Neural crest cell (in vitro differentiated cells): ENCODE measurements around the gene TMEM31. TPM values are rescaled to one million over a fixed set of nuclear protein-coding genes. Genes with fewer than 3 reads are reported as not detected.

Source experiments
- DNase-seq: peaks from one replicate; pipeline ENCODE4 v3.0.0; 2021; ENCODE audit warnings: low read depth, mixed read lengths, low spot score
- H3K27ac Mint-ChIP-seq: one replicate; pipeline ENCODE4 v1.8.0; 2021; ENCODE audit warnings: mild to moderate bottlenecking, mixed read lengths; ENCODE audit not compliant: unreplicated experiment
- H3K27me3 Mint-ChIP-seq: 2 replicates; pipeline ENCODE4 v1.8.0; 2021; ENCODE audit warnings: low read depth, mild to moderate bottlenecking, mixed read lengths
- H3K36me3 Mint-ChIP-seq: 2 replicates; pipeline ENCODE4 v1.8.0; 2021; ENCODE audit warnings: low read depth, mild to moderate bottlenecking, mixed read lengths
- H3K4me1 Mint-ChIP-seq: 2 replicates; pipeline ENCODE4 v1.8.0; 2021; ENCODE audit warnings: mixed read lengths
- H3K4me3 Mint-ChIP-seq: one replicate; pipeline ENCODE4 v1.8.0; 2021; ENCODE audit warnings: mild to moderate bottlenecking, mixed read lengths
- H3K9me3 Mint-ChIP-seq: 2 replicates; pipeline ENCODE4 v1.8.0; 2021; ENCODE audit warnings: mixed read lengths
- total RNA-seq: library from RNA; stranded (reverse); gene quantifications from 2 replicates; pipeline ENCODE4 v1.2.1, GENCODE V29; 2021
- TF ChIP-seq, protein P1 (sequence below): fragments of 200-600 bp; sonication (generic); conservative IDR thresholded peaks from 2 replicates; pipeline ENCODE4 v1.5.0; 2021; ENCODE audit warnings: antibody characterized with exemption, mild to moderate bottlenecking

TMEM31 gene
- total RNA-seq, 1 donor from 2014 or later: 2.0 TPM

DNA sequence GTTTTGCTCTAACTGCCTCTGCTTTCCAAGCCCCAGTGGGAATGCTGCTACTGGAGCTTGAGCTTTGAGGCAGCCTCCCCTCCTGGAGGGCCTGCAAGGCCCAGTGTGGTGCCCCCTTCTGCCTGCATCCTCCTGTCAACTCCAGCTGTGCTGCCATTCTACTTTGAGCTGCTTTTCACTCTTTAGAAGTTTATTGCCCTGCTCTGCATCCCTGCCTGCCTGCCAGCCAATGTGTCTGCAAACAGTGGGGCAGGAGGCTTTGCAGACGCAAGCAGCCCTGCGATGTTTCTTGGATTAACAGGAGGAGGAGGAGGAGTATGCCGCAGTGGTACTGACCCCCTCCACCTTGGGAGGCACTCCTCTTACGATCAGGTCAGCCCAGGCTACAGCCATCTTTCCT is 16.4 kb downstream of the TMEM31 start:
- no peaks in the 10 kb centered on the region for H3K9me3 Mint-ChIP-seq
- DNase-seq: no peak
- H3K27me3 Mint-ChIP-seq: peaks cover 3% of the 10 kb centered on the region
- peak overlapping the region; percentile 71 for H3K27ac Mint-ChIP-seq
- no peak overlapping the region for H3K4me3 Mint-ChIP-seq
- TF ChIP-seq, protein P1, sequence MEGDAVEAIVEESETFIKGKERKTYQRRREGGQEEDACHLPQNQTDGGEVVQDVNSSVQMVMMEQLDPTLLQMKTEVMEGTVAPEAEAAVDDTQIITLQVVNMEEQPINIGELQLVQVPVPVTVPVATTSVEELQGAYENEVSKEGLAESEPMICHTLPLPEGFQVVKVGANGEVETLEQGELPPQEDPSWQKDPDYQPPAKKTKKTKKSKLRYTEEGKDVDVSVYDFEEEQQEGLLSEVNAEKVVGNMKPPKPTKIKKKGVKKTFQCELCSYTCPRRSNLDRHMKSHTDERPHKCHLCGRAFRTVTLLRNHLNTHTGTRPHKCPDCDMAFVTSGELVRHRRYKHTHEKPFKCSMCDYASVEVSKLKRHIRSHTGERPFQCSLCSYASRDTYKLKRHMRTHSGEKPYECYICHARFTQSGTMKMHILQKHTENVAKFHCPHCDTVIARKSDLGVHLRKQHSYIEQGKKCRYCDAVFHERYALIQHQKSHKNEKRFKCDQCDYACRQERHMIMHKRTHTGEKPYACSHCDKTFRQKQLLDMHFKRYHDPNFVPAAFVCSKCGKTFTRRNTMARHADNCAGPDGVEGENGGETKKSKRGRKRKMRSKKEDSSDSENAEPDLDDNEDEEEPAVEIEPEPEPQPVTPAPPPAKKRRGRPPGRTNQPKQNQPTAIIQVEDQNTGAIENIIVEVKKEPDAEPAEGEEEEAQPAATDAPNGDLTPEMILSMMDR: no peak
- peaks cover 23% of the 10 kb centered on the region for H3K4me1 Mint-ChIP-seq
- no peaks in the 10 kb centered on the region for H3K36me3 Mint-ChIP-seq

DNA sequence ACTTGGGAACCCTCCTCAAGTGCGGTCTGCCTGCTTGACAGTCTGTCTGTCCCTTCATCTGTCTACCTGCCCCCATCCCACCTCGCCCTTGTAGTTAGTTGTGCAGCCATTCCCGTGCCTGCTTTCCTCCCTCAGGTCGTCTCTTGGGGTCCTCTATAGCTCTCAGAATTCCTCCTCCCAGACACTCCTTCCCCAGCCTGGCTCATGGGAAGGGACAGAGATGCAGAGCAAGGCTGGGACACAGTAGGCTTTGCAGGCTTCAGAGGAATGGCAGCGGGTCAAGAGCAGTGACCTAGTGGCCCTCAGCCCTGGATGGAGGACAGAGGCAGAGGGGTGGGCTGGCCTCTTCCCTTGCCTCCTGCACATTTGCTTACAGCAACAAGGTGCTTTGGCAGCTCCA is 18.3 kb downstream of the TMEM31 start:
- Mint-ChIP-seq H3K27me3 (peaks cover 3% of the 10 kb centered on the region), H3K36me3 (no peaks in the 10 kb centered on the region), H3K4me3 (no peak overlapping the region), H3K27ac (no peak overlapping the region), H3K4me1 (peaks cover 23% of the 10 kb centered on the region), H3K9me3 (no peaks in the 10 kb centered on the region)
- no peak for DNase-seq
- TF ChIP-seq, protein P1: no peak

DNA sequence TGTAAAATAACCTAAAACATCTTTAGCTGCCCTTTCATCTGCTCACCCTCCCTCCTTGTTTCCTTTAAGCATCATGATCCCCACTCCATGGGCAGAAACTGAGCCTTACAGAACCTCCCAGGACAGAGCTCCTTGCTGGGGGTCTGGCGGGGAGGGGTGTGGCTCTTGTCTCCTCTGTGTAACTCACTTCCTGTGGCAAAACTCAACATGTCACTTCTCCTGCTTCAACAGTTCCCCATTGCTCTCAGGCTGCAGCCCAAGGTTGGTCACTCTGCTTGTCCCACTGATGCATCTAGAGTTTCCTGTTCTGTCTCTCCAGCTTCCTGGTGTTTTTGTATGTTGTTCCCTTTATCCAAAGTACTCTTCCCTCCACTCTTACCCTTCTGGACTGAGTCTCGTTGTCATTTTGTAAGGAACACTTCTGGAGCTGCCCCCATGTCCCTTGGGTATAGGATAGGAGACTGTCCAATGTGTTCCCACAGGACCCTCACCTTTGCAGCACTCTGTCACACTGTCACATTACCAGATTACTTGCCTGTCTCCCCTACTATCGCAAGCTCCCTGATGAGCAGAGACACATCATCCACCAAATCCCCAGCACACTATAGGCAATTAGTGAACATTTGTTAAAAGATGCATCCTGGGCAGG is 19.6 kb downstream of the TMEM31 start:
- TF ChIP-seq, protein P1: no peak
- no peak overlapping the region for H3K4me3 Mint-ChIP-seq
- peaks cover 23% of the 10 kb centered on the region for H3K4me1 Mint-ChIP-seq
- peaks cover 3% of the 10 kb centered on the region for H3K27me3 Mint-ChIP-seq
- H3K36me3 Mint-ChIP-seq: no peaks in the 10 kb centered on the region
- DNase-seq: no peak
- no peaks in the 10 kb centered on the region for H3K9me3 Mint-ChIP-seq
- H3K27ac Mint-ChIP-seq: peak overlapping the region; percentile 29

DNA sequence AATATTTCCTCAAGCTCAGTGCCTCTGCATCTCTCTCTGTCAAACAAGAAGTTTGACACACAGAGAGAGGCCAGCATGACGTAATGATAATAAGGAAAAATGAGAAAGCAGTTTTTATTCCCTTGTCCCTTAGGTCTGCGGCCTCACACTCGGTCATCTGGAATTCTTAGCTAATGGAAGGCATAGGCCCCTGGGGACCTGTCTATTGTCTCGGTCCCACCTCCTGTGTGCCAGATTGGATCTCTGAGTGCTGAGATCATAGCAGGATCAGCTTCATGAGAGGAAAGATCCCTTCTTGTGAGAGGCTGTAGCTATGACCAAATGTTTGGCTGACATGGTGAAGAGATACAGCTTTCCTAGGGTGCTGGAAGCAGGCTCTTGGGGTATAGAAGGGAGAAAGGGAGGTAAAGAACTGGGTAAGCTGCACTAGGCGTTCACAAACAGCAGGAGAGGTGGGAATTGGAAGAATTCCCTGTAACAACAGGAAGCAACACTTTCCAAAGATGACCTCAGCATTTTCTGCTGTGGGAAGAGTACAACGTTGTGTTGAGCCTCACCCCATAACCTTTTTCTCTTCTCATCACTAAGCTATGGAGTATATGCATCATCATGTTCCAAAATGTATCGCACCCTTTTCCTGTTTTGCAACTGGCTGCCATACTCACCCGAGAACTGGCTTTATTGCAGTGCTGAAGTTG is 20.2 kb downstream of the TMEM31 start:
- H3K27me3 Mint-ChIP-seq: peaks cover 3% of the 10 kb centered on the region
- no peaks in the 10 kb centered on the region for H3K36me3 Mint-ChIP-seq
- peaks cover 23% of the 10 kb centered on the region for H3K4me1 Mint-ChIP-seq
- DNase-seq: no peak
- TF ChIP-seq, protein P1: no peak
- H3K27ac Mint-ChIP-seq: peak overlapping the region; percentile 96
- no peaks in the 10 kb centered on the region for H3K9me3 Mint-ChIP-seq
- H3K4me3 Mint-ChIP-seq: no peak overlapping the region

DNA sequence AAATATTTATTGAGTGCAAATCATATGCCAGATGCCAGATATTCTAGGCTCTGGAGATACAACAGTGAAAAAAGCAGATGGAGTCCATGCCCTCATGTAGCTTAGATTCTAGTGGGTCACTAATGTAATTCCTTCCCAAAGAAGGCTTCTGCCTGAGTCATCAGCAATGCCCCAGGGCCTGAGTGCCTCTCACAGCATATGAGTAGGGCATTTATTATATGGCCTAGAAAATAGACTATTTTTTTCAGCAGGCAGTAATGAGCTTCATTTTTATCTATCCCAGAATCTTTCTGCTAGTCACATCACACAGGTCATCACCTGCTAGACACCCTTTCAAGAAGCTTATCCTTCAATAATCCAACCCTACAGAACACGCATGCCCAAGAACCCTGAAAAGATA is 22.3 kb downstream of the TMEM31 start:
- Mint-ChIP-seq H3K36me3 (no peaks in the 10 kb centered on the region), H3K27ac (no peak overlapping the region), H3K4me3 (no peak overlapping the region), H3K9me3 (no peaks in the 10 kb centered on the region), H3K27me3 (peaks cover 3% of the 10 kb centered on the region), H3K4me1 (peaks cover 25% of the 10 kb centered on the region)
- DNase-seq: no peak
- TF ChIP-seq, protein P1: no peak
